Fibroblast of villous mesenchyme (primary cell): ENCODE results near the gene LRIG3. TPM values are rescaled to one million over a fixed set of nuclear protein-coding genes. Genes with fewer than 3 reads are reported as not detected.

ENCODE experiments used
- DNase-seq: peaks from one replicate; pipeline ENCODE4 v3.0.0-alpha.2; 2010; ENCODE audit warnings: low read depth
- H3K4me3 ChIP-seq: 2 replicates; pipeline ENCODE4 v1.5.1; 2011; ENCODE audit warnings: low read depth, mild to moderate bottlenecking, low read length
- CTCF ChIP-seq: IDR thresholded peaks from 2 replicates; pipeline ENCODE4 v1.5.1; 2012; ENCODE audit warnings: low read depth, mild to moderate bottlenecking, low read length; ENCODE audit not compliant: insufficient read depth
- total RNA-seq: library from RNA; depleted of rRNA; stranded (reverse); fragments of >200 nt; gene quantifications from 2 replicates; pipeline ENCODE4 v1.2.3, GENCODE V29; 2012

LRIG3 gene
- total RNA-seq, 1 donor = 97.2 TPM

- H3K4me3 ChIP-seq = no peak overlapping the region
- TF ChIP-seq CTCF = no peak
- no peak for DNase-seq
Observed at GRCh38 chr12:58943079-58943478, 22.8 kb upstream of the LRIG3 start.

- DNase-seq = no peak
- TF ChIP-seq CTCF = no peak
- H3K4me3 ChIP-seq = no peak overlapping the region
Observed at GRCh38 chr12:58942345-58942744, 22.0 kb upstream of the LRIG3 start.

GRCh38 chr12:58939399-58940100, 19.2 kb upstream of the LRIG3 start:
- TF ChIP-seq CTCF = no peak
- H3K4me3 ChIP-seq = no peak overlapping the region
- DNase-seq = no peak

GRCh38 chr12:58938440-58938839, 18.1 kb upstream of the LRIG3 start:
- no peak for DNase-seq
- TF ChIP-seq CTCF = no peak

GRCh38 chr12:58934528-58934927, 14.2 kb upstream of the LRIG3 start:
- TF ChIP-seq CTCF = no peak
- no peak overlapping the region for H3K4me3 ChIP-seq
- no peak for DNase-seq

More at GRCh38 chr12:58938440-58938839, 18.1 kb upstream of the LRIG3 start:
- no peak overlapping the region for H3K4me3 ChIP-seq

GRCh38 chr12:58932806-58933681, 12.7 kb upstream of the LRIG3 start:
- H3K4me3 ChIP-seq = no peak overlapping the region
- no peak for TF ChIP-seq CTCF
- no peak for DNase-seq
